ENCODE measurements around the gene LEP.

GRCh38 chr7:128247640-128248194 lies 6.6 kb downstream of the LEP start:
- no peak for TF ChIP-seq CTCF (IDR thresholded peaks at IDR 0.05; ENCODE audit: low read depth, low read length, poor library complexity, severe bottlenecking)
- no peak for TF ChIP-seq EZH2phosphoT487 (IDR thresholded peaks at IDR 0.05; ENCODE audit: borderline replicate concordance, low read length)

Data from DOHH2 (cell line).